Left ventricle myocardium superior (tissue), 1 donor: ENCODE data around the gene MKRN1. TPM values are rescaled to one million over a fixed set of nuclear protein-coding genes. Genes with fewer than 3 reads are reported as not detected.
"Not testable (repeated sequence)": the region's sequence is repeated elsewhere in the genome, so short reads cannot be mapped to it uniquely, and the experiment has no call there.

Source experiments
- ATAC-seq: fragments of 200-7000 bp; cut with Tn5 transposase; one replicate; pipeline ENCODE4 v1.9.1; 2020; ENCODE audit warnings: mild to moderate bottlenecking, moderate library complexity
- DNase-seq: peaks from one replicate; pipeline ENCODE4 v3.0.0-alpha.2; 2020
- intact Hi-C: fragments of 100-400 bp; cut with micrococcal nuclease; formaldehyde crosslinking; loops from one replicate; pipeline ENCODE4 v1.11.0; 2022
- total RNA-seq: library from RNA; stranded (reverse); fragmentation: NEBNext Ultra II Directional; extraction: Animal tissue kit (Norgen Biotek cat#: 25700); gene quantifications from one replicate; pipeline ENCODE4 v1.2.1, GENCODE V29; 2021
- donor health status: DM: no; HTN: yes; CAD: no; lungs with severe emphysema.

MKRN1 gene
- total RNA-seq, 1 donor from 2014 or later: 118 TPM

GRCh38 chr7:140494867-140495266, 15.6 kb upstream of the MKRN1 start:
- intact Hi-C loops: no loop called here
- DNase-seq (no peak), ATAC-seq (no peak)

DNA sequence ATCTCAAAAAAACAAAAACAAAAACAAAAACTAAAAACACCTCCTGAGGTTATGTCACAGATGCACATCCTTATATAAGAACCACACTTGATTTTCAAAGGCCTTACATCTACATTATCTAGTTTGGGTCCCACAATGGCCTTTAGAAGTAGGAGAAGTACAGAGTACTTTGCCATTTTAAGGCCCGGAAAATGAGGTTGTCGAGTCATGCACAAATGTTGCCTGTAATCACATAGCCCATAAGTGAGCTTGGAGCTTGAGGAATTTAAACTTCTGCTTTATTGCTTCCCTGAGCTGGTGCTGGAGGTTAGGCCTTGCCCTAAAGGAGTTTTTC, 9.7 kb upstream of the MKRN1 start:
- ATAC-seq: no peak
- intact Hi-C loops: no loop called here
- DNase-seq: no peak

DNA sequence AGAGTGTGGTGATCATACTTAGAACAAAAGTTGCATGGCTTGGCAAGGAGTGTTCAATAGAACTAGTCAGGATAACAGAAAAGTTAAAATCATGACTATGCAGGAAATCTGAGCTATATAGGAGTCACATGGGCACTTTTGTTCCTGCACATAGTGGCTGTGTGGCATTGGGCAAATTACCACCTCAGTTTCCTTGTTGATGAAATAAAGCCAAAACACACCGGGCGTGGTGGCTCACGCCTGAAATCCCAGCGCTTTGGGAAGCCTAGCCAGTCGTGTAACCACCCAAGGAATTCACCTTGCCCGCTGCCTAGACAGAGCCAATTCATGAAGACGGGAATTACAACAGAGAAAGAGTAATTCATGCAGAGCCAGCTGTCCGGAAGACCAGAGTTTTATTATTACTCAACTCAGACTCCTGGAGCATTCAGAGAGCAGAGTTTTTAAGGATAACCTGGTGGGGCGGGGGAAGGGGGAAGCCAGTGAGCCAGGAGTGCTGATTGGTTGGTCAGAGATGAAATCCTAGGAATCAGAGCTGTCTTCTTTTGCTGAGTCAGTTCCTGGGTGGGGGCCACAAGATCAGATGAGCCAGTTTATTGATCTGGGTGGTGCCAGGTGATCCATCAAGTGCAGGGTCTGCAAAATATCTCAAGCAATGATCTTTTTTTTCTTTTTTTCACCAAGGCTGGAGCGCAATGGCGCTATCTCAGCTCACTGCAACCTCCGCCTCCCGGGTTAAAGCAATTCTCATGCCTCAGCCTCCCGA, 6.4 kb upstream of the MKRN1 start:
- no peak for DNase-seq
- no peak for ATAC-seq
- intact Hi-C loops: no loop called here

DNA sequence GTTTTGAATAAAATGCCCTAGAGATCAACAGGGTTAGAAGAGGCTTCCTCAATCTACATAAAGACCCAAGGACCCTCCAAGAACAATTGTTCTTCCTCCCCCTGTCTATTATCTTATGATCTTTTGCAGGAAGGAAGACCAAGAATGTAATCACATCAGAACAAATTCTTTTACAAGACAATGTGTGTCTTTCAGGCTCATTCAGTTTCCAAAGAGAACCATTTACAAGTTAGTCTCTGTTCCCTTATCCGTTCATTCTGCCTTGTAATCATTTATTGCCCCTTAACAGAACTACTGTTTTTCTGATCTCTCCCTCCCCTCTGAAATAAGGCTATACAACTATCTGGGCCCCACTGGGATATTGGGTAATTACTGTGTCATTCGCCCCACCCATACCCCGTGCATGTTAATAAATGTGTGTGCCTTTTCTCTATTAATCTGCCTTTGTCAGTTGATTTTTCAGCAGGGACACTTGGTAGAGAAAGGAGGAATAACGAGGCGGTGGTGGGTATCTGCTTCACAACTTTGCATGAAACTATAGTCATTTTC, 5.7 kb upstream of the MKRN1 start:
- no peak for ATAC-seq
- intact Hi-C loops: no loop called here

GRCh38 chr7:140484479-140484878, 5.2 kb upstream of the MKRN1 start:
- intact Hi-C loops: no loop called here
- no peak for ATAC-seq
- DNase-seq: no peak

More for the DNA sequence above, 5.7 kb upstream of the MKRN1 start:
- no peak for DNase-seq

DNA sequence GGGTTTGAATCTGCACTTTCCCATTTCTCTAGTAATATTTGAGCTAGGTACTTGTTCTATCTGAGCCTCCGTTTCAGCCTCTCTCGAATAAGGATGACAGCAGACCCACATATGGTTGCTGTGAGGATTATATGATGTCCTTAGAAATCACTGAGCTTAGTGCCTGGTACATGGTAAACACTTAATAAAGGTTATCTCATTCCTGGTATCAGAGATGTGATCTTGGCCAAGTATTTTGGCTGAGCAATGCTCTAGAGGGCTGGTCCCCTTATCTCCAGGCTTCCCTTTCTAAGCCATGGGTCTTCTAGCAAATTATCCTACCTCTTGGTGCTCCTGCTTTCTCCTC, 407 bp upstream of the MKRN1 start:
- DNase-seq: no peak
- intact Hi-C loops: no loop called here
- ATAC-seq: no peak

GRCh38 chr7:140478246-140479061, 851 bp downstream of the MKRN1 start:
- intact Hi-C loops: no loop called here

DNA sequence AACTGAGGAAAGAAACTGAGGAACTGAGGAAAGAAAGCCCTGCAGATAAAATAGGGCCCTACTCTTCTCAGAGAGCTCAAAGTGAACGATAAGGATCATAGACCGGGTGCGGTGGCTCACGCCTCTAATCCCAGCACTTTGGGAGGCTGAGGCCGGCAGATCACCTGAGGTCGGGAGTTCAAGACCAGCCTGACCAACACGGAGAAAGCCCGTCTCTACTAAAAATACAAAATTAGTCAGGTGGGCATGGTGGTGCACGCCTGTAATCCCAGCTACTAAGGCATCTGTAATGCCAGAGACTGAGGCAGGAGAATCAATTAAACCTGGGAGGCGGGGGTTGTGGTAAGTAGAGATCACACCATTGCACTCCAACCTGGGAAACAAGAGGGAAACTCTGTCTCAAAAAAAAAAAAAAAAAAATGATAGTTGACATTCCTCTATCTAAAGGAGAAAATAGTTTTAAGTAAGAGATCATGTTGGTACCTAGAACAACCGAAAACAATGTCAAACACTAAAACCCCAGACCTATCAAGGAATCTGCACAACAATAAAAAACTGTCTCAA, 2.5 kb downstream of the MKRN1 start:
- intact Hi-C loops: no loop called here
- ATAC-seq (no peak), DNase-seq (no peak)

More at GRCh38 chr7:140478246-140479061, 851 bp downstream of the MKRN1 start:
- DNase-seq (no peak), ATAC-seq (peak; percentile 30)

- intact Hi-C loops: no loop called here
- DNase-seq: no peak
- ATAC-seq: no peak
Measured at GRCh38 chr7:140475747-140476333, 3.5 kb downstream of the MKRN1 start.

- intact Hi-C loops: no loop called here
- ATAC-seq: no peak
- DNase-seq: no peak
Measured at GRCh38 chr7:140463111-140463510, 16.2 kb downstream of the MKRN1 start.

GRCh38 chr7:140458916-140459315, 20.4 kb downstream of the MKRN1 start:
- no peak for DNase-seq
- intact Hi-C loops: no loop called here
- ATAC-seq: no peak

DNA sequence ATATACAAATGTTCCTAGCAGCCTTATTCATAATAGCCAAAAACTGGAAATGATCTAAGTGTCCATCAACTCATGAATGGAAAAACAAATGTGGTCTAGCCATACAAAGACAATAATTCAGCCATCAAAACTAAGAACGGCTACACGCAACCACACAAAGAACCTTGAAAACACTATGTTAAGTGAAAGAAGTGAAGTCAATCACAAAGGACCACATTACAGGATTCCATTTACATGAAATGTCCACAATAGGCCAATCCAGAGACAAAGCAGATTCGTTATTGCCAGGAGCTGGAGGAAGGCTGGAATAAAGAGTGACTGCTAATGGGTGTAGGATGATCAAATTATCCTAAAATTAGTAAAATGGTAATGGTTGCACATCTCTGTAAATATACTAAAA, 21.1 kb downstream of the MKRN1 start:
- ATAC-seq (no peak), DNase-seq (no peak)
- intact Hi-C loops: no loop called here

DNA sequence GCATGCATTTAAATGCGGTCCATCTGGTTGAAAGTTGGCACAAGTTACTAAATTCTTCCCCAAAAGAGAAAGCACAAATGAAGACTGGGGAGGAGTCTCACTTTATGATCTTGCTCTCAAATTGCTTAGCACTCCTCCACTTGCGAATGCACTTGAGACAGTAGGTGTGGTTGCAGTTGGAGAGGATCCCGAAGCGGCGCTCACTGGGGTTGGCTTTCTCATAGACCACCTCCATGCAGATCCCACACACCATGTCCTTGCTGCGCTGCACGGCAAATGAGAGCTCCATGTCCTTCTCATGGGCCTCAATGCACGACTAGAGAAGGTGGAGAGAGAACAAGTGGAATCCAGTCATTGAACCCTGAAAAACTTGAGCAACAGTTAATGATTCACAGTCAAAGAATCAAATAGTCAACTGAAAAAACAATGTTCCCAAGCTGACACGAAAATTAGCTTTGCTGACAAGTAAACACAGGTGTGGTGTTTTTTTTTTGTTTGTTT, 22.7 kb downstream of the MKRN1 start:
- ATAC-seq: no peak
- no peak for DNase-seq
- intact Hi-C loops: no loop called here

GRCh38 chr7:140455743-140456142, 23.6 kb downstream of the MKRN1 start:
- no peak for DNase-seq
- ATAC-seq: no peak
- intact Hi-C loops: no loop called here

DNA sequence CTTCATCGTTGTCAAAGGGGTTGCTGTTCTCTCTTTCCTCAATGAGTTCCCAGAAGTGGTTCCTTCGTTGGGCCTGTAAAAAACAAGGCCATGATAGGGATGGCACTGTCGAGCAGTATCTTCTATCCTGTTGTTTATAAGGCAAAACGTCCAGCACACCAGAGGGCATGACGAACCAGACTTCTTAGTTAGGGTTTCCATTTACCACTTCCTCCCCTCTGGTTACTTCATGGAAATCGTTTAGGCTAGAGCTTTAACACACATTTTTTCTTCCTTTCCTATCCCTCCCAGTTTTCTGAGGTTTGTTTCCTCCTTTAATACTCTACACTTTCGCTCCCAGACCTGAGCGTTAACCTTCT, 24.7 kb downstream of the MKRN1 start:
- DNase-seq (no peak), ATAC-seq (no peak)
- intact Hi-C loops: no loop called here

DNA sequence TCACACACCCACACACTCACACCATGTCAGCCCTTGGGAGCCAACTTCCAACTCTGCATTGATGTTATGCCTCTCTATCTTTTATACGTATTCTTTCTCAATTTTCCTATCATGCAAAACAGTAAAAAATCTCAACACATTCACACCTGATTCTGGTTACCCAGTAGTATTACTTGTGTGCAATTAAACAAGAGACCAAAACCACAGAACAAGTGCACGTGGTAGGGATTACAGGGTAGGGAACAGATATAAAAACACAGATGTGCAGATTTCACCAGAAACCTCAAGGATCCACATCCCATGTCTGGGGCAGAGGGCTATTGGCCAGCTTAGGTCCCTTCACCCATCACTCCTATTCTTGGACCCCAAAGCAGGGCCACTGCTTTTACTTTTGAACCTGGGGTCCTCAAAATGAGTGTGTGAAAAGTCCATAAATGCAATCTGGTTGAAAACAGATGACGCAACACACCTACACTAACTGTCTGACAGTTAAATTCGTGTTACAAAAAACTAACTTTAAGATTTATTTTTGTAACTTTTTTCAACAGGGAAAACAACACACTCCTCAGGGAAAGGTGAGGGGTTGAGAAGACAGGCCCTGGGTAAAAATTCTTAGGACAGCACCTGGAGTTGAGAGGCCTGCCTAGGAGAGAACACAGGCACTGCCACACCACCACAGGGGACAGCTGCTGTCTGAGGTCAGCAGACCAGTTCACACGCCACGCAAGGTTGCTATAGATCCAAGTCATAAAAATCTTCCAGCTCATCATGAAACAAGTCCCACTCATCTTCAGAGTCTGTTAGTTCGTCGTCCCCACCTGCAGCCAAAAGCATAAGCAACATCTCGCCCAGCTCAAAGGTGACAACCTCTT, 25.3 kb downstream of the MKRN1 start:
- DNase-seq, intact Hi-C loops, ATAC-seq: not testable (repeated sequence)

DNA sequence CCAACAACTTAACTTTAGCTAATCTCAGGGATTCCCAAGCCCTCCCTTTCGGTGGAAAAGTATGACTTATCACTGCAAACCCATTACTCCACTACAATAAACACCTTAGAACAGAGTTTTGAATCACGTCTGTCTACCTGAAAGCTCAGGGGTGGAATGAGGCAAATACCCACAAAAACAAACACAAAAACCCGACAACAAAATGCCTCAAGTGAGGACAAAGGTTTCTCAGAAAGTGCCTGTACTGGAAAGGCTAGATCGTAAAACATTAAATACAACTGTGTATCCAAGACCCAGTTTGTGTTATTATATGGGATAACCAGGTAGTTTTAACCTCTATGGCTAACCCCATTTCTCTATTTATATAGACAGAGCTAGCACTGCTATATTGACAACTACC, 26.0 kb downstream of the MKRN1 start:
- ATAC-seq (no peak), DNase-seq (no peak)
- intact Hi-C loops: no loop called here

- ATAC-seq (no peak), DNase-seq (no peak)
- intact Hi-C loops: no loop called here
Measured at GRCh38 chr7:140451716-140452115, 27.6 kb downstream of the MKRN1 start.
